Astrocyte of the spinal cord (primary cell): ENCODE measurements around the gene FNDC1.

Source experiments
- DNase-seq: peaks from one replicate; pipeline ENCODE4 v3.0.0; 2011; ENCODE audit warnings: low read depth, low spot score
- H3K4me3 ChIP-seq: 2 replicates; pipeline ENCODE4 v1.5.1; 2011; ENCODE audit warnings: low read depth, mild to moderate bottlenecking, low read length, moderate library complexity
- CTCF ChIP-seq: IDR thresholded peaks from 2 replicates; pipeline ENCODE4 v1.5.1; 2012; ENCODE audit warnings: low read depth, mild to moderate bottlenecking, low read length, inconsistent platforms
- in situ Hi-C: cut with HindIII; loops from 2 replicates; pipeline ENCODE4 v1.10.0; 2017; ENCODE audit warnings: low sequenced_read_pairs

The FNDC1 gene

GRCh38 chr6:159298840-159299239 lies 129.6 kb downstream of the FNDC1 start:
- no peak for DNase-seq
- in situ Hi-C loops = no loop called here
- H3K4me3 ChIP-seq = no peak overlapping the region
- TF ChIP-seq CTCF = no peak

GRCh38 chr6:159299566-159299965 lies 130.4 kb downstream of the FNDC1 start:
- DNase-seq = no peak
- TF ChIP-seq CTCF = no peak
- in situ Hi-C loops = no loop called here

GRCh38 chr6:159301277-159301676 lies 132.1 kb downstream of the FNDC1 start:
- no peak overlapping the region for H3K4me3 ChIP-seq
- TF ChIP-seq CTCF = no peak
- in situ Hi-C loops = no loop called here
- DNase-seq = no peak

More at GRCh38 chr6:159299566-159299965, 130.4 kb downstream of the FNDC1 start:
- H3K4me3 ChIP-seq = no peak overlapping the region

GRCh38 chr6:159301810-159302593 lies 132.8 kb downstream of the FNDC1 start:
- no peak for TF ChIP-seq CTCF
- no peak overlapping the region for H3K4me3 ChIP-seq
- in situ Hi-C loops = no loop called here
- DNase-seq = no peak

GRCh38 chr6:159302594-159302992 lies 133.4 kb downstream of the FNDC1 start:
- DNase-seq = no peak
- TF ChIP-seq CTCF = no peak
- H3K4me3 ChIP-seq = no peak overlapping the region
- in situ Hi-C loops = no loop called here

GRCh38 chr6:159303159-159303558 lies 134.0 kb downstream of the FNDC1 start:
- no peak overlapping the region for H3K4me3 ChIP-seq
- DNase-seq = no peak
- in situ Hi-C loops = no loop called here
- TF ChIP-seq CTCF = no peak
